HG02840 (cell line): ENCODE measurements around the gene BRD3OS.
A peak's percentile ranks its signal among the peaks of the same experiment; 100 is the strongest.

ENCODE experiments used
- ATAC-seq: cut with Tn5 transposase; IDR thresholded peaks from one replicate; pipeline ENCODE4 v1.9.1; 2021; ENCODE audit warnings: mild to moderate bottlenecking, moderate library complexity, moderate number of reproducible peaks; ENCODE audit not compliant: unreplicated experiment, low FRiP score

BRD3OS gene, protein sequence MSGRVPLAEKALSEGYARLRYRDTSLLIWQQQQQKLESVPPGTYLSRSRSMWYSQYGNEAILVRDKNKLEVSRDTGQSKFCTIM

GRCh38 chr9:134024828-134025605 lies at the start of gene BRD3OS:
Gene BRD3OS, plus strand, starts transcription at chr9:134025481. Its CDS starts 1,267 bp downstream, at chr9:134026748.
- peak; percentile 82 for ATAC-seq

DNA sequence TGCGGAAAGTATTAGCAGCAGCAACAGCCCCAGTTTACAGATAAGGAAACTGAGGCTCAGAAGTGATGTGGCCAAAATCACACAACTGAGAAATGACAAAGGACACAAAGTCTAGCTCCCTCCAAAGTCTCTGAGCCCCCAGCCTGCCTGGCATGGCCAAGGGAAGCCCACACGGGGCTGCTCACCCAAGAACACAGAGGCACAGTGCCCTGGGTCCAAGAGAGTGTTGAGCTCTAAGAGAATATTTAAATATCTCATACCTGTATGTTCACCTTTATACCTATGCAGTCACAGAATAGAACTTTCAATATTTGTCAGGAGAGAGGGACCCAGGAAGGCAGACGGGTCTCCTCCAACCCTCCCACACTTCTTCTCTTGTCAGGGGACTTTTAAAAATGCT lies 49.8 kb upstream of the BRD3OS start:
- ATAC-seq, result no peak

DNA sequence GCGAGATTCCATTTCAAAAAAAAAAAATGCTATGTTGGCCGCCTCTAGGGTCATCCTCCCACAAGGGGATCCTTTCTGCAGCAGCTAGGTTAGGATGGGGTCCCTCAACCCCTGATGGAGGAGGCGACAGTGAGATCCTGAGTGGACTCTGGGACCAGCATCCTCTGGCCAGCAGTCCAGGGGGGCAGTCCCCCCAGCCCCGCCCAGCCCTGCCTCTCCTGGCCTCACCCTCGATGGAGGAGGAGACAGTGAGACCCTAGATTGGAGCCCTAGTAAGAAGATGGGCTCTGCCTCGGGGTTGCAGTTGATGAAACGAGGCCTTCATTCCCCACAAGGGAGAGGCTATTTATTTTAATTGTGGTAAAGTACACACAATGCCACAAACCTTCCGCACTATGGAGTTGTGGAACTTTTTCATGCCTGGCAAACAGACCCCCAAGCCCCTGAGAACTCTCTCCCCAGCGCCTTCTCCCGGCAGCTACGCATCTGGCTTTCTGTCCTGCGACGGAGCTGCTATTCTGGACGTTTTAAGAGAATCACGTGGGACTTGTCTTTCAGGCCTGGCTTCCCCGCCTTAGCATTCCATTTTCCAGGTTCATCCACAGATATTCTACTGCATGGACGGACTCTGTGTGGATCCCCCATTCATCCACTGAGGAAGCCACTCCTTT lies 49.0 kb upstream of the BRD3OS start:
- ATAC-seq, result no peak

DNA sequence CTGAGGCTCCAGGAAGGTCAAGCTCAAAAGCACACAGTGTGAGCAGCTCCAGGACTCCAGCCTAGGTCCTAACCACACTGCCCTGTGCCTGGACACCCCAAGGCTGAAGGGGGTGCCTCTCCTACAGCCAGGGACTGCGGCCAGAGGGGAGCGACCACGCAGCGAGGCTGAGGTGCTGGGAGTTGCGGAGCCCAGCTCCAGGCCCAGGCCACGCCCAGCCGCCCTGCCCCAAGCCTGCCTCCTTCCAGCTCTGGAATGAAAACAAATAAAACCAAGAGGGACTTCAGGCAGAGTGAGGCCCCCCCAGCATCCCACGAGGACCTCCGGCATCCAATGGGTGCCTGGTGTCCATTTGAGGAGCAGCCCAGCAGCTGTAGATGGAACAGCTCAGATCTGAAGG lies 48.4 kb upstream of the BRD3OS start:
- ATAC-seq, result no peak

DNA sequence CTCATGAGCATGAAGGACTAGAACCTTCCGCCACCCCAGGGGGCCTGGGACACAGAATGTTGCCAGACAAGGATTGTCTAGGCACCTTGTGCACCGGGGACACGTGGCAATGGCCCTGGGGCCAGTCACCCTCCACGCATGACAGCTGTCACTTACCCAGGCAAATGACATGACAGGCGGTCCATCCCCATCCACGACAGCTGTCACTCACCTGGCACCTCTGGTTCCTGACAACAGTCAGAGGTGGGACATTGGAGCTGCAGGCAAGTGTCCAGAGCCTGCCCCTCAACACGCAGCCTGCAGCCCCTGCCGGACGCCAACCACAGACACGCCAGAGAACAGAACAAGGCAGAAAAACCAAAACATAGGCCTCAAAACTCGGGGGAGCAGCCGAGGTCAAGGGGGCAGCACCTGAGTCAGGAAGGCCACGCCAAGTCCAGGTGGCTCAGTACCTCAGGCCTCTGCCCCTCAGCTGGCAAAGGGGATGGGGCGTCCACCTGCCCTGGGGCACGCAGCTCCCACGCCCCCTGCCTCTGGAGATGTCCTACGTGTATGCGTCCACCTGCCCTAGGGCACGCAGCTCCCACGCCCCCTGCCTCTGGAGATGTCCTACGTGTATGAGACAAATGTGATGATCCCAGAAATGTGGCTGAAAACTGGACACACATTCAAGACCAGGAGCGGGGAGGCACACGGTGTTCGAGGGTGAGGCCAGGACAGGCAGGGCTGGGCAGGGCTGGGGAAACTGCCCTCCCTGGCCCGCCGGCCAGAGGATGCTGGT lies 47.7 kb upstream of the BRD3OS start:
- ATAC-seq, result no peak

- no peak for ATAC-seq
Observed at GRCh38 chr9:133978226-133978898, 46.9 kb upstream of the BRD3OS start.

- ATAC-seq, result no peak
Observed at GRCh38 chr9:133978899-133979272, 46.4 kb upstream of the BRD3OS start.

DNA sequence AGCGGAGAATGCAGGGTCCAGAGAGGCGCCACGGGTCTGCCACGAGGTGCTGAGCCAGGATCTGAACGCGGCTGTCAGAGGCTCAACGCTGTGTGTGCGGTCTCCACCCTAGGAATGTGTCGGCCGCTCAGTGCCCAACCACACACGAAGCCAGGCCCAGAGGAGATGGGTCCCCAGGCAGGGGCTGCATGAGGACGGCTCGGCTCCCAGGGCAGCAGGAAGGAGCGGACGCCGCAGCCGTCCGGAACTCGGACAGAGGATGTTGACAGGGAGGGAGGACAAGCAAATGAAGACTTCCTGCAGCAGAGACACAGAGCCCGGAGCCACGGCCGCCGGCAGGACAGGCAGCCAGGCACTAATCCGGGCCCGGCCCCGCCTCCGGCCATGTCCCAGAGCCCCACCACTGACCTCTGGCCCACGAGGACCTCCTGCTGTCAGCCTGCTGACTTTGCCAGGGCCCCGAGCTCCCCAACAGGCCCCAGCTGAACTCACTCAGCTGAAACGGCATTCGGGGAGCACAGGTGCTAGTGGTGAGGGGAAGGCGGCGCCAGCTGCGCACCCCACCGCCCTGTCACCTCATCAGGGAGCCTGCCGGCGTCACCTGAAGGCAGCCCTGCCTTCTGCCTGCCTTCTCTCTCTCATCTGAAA lies 45.9 kb upstream of the BRD3OS start:
- peak; percentile 59 for ATAC-seq

- ATAC-seq, result peak; percentile 21
Observed at GRCh38 chr9:133979921-133980863, 45.1 kb upstream of the BRD3OS start.

DNA sequence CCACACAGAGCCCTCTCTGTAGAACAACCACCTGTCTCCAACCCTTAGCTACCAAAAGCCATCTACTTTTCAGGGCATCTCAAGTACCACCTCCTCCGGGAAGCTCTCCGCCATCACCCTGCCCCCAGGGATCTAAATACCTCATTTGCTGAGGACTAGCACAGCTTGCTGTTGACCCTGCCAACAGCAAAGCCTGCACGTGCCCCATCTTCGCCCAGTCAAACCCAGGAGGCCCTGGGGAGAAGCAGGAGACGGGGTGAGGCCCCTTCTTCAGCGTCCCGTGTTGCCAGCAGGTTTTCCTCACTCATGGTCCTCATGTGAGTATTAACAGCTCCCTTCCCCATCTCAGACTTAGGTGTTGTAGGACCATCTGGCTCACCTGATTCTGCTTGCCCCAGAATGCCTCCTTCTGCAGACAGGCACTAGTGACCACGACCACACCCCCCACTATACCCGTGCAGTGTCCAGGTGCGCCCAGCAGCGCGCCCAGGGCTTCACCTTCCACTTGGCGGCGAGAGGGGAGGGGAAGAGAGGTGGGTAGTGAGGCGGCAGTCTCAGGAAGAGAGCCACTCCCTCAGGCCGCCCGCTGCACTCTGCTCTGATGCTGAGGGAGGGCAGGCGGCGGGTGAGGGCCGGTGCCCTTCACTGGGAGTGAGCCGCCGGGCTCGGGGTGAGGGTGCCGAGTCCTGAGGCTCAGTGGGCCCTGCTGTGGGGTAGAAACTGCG lies 44.3 kb upstream of the BRD3OS start:
- no peak for ATAC-seq

- no peak for ATAC-seq
Observed at GRCh38 chr9:133981589-133981957, 43.7 kb upstream of the BRD3OS start.

DNA sequence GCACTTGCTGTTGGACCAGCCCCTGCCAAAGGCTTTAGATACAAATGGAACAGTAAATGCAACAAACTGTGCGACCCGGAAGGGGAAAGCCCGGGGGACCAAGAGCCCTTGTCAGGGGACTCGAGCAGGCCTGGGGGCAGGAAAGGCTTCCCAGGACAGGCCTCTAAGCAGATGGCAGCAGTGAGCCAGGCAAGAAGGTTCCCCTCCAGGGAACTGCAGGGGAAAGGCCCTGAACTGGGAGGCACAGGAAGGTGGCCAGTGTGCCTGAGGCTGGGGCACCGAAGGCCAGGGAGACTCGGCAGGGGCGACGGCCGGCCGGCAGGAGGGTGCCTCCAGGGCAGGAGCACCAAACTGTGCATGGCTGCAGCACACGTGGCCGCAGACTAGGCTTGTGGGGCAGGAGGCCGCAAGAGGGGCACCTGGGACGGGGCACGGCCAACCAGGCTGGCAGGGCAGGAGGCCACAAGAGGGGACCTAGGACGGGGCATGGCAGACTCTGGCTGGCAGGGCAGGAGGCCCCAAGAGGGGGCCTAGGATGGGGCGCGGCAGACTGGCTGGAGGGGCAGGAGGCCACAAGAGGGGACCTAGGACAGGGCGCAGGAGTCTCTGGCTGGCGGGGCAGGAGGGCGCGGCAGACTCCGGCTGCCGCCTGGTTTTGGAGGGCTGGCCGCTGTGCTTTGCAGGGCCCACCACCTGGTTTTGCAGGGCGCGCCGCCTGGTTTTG lies 43.2 kb upstream of the BRD3OS start:
- no peak for ATAC-seq

DNA sequence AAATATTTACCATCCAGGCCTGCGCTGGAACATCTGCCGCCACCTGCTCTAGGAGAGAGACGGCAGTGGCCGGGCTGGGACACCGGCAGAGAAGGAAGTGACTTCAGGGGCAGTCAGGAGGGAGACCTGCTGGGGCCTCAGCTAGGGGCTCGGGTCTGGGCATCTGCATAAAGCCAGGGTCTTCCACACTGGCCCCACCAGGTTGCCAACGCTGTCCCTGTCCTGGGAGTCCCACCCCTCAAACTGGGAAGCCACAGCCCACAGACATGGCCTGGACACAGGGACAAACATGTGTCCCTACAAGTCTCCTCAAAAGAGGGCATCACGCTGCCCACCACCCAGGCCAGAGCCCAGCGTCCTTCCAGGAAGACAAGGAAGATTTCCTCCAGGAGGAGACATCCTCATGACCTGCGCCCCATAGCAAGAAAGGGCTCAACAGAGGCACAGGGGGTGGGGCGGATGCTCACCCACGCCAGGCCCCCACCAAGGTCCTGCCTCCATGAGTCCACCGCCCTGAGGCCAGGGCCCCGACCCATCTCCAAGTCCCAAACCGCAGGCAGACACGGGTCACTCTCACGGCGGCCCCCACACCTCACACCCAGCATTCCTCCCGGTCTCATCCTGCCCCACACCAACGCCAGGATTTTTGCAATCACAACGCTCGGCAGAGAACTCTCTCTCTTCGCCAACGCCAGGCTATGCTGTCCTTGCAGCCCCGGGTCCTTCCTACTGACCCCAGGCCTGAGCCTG lies 42.1 kb upstream of the BRD3OS start:
- ATAC-seq, result no peak

GRCh38 chr9:133986061-133986460 lies 39.2 kb upstream of the BRD3OS start:
- ATAC-seq, result no peak

DNA sequence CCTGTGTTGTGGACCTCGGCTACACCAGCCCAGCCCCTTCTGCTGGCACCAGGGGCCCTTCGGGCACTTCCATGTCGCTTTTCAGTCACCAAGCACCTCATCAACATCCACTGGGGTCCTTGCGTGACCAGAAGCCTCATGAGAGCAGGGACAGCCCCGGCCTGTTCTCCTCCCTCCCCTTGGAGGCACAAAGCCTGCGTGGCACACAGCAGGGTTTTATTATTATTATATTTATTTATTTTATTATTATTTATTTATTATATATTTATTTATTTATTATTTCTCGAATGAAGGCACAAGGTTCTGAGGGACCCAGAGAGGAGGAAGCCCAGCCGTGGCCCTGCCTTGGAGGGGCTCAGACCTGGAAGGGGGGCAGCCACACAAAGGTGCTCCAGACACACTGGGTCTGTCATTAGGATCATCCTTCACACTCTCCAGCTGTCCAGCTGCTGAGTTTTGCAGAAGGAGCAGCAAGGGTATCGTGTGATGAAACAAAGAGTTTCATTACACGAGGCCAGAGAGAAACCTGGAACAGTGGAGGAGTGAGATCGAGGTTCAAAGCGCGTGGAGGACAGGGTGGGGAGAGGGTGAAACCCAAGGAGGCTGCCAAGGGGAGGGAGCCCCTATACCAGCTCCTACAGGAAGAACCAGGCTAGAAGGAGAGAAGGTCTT lies 38.4 kb upstream of the BRD3OS start:
- ATAC-seq, result no peak

DNA sequence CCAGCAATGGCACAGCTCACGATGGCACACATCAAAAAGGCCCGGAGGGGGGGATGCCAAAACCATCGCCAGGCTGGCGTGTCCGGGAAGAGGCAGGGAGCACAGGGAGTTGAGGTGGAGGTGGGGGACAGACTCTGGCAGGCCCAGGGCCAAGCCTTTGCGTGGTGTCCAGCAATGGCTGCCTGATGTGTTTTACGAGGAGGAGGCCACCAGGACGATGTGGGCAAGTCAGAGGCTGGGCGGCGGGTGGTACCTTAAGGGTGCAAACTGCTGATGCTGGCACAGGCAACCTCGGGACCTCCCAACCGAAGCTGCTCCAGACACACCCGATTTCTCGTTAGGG lies 37.9 kb upstream of the BRD3OS start:
- no peak for ATAC-seq
